ENCODE results near the gene EIF2AK3. TPM values are rescaled to one million over a fixed set of nuclear protein-coding genes. Genes with fewer than 3 reads are reported as not detected.

EIF2AK3 gene
- total and polyA plus RNA-seq, 2 of the 13 experiments (the other 11 are each of a cell fraction or from before 2014, with no cell fraction given) = 10.3 to 30.6 TPM

GRCh38 chr2:88627856-88628570, 749 bp upstream of the EIF2AK3 start (continued):
- TF ChIP-seq GLI4 (CRISPR knock-in tag; IDR thresholded peaks at IDR 0.05; ENCODE audit: borderline replicate concordance) = no peak
- no peak for TF ChIP-seq MTA1 (CRISPR knock-in tag; IDR thresholded peaks at IDR 0.05; ENCODE audit: borderline replicate concordance)
- TF ChIP-seq STAT6 (CRISPR knock-in tag; IDR thresholded peaks at IDR 0.05; ENCODE audit: borderline replicate concordance) = no peak
- peak; percentile 52; the same call in 1 of the 2 replicates for TF ChIP-seq ZKSCAN8 (CRISPR knock-in tag; IDR thresholded peaks at IDR 0.05; ENCODE audit: borderline replicate concordance)

DNA sequence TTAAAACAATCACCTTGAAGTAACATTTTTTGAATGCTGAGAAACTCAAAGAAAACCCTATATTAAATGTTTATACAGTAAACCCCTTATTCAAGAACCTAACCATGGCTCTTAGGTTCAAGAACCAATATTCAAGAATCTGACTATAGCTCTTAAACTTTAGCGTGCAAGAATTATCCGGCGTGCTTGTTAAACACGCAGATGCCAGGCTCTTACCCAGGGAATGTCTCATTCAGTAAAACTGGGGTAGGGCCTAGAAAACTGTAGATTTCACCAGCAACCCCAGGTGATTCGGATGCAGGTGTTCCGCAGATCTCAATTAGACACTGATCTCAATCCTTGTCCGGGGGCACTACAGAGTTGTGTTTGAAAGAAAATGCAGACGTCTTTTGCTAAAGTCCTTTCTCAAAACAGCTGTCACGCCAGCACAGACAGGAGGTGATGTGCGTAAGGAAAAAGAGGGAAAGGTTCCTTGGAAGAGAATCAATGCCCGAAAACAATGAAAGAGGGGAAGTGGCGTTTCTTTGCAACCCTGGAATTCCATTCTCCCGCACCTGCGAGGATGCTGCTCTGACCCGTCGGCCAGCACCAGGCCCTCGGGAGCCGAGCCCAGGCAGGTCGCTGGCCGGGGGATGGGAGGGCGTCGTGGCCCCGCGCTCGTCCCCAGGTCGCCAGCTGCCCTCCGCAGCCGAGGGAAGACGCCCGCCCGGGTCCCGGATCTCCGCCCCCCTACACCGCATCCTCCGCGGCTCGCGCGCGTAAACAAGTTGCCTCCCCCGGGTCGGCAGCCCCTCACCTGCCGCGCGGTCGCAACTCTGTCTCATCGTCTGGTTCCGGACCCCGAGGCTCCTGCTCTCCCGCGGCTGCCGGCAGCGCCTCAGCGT, 851 bp downstream of the EIF2AK3 start:
- in situ Hi-C loops (cut with HindIII; ENCODE audit: extremely low pct_ligation_motif_present, low pct_unique_long_range_greater_than_20kb) = no loop called here
- Histone ChIP-seq H3K36me3 (replicated peaks in 1 of 2; ENCODE audit: control insufficient read depth in 1 of 2, insufficient read depth in 2 of 2, low read length in 2 of 2) (no peaks in the 10 kb centered on the region), H3K27ac (ENCODE audit: extremely low read length, insufficient read depth, low read length) (peak overlapping the region; percentile 85), H3K9me3 (ENCODE audit: low read length) (no peaks in the 10 kb centered on the region), H3K4me2 (ENCODE audit: low read depth, low read length) (peak overlapping the region; percentile 86), H4K20me1 (ENCODE audit: insufficient read depth, low read length) (peaks cover 7% of the 10 kb centered on the region; the same call in 1 of the 2 replicates), H3K4me3 (replicated peaks in 1 of 3; ENCODE audit: insufficient read depth in 1 of 3, low read depth in 2 of 3, low read length in 3 of 3) (peak overlapping the region; percentile 92 to 98 (median 93)), H2AFZ (ENCODE audit: low read length) (no peak overlapping the region), H3K27me3 (ENCODE audit: control insufficient read depth in 1 of 2, insufficient read depth in 2 of 2, low read length in 2 of 2) (no peaks in the 10 kb centered on the region; a peak in 1 of 5 replicates), H3K4me1 (ENCODE audit: insufficient read depth, low read length) (peaks cover 50% of the 10 kb centered on the region), H3K9ac (ENCODE audit: insufficient read depth, low read depth, low read length) (peak overlapping the region; percentile 88), H3K79me2 (ENCODE audit: insufficient read depth, low read length) (peaks cover 55% of the 10 kb centered on the region)
- ATAC-seq = peak; percentile 5
- peak; percentile 18 for FAIRE-seq
- BruUV-seq (replicated peaks) = TSS peak; percentile 58
- 1% methylated on average over 26 of the region's 54 CpGs for WGBS (ENCODE audit: low lambda C conversion rate)
- intact Hi-C loops (cut with micrococcal nuclease; ENCODE audit: unreplicated experiment) = loop anchor here (1.0 to 2.0 kb wide), 5 partner anchors 26 to 64 kb away; partner anchors contain the start of gene RPIA
- CTCF ChIA-PET (ENCODE audit: low intra/inter-chr PET ratio, low total read pairs) = no interaction called here
- DNase-seq (ENCODE audit: low spot score) = no peak
- POLR2A ChIA-PET = interaction anchor here (0.8 to 2.4 kb wide), 3 partner anchors 26 to 65 kb away, joined by 3 to 19 read pairs (median 10); partner anchors contain the start of gene RPIA
- TF ChIP-seq THAP11 (CRISPR knock-in tag; IDR thresholded peaks at IDR 0.05) (0 out of 2 replicates have a peak, but pooled peaks have one; percentile 12), ZBTB8A (CRISPR knock-in tag; IDR thresholded peaks at IDR 0.05; ENCODE audit: borderline replicate concordance, low read depth) (0 out of 2 replicates have a peak, but pooled peaks have one; percentile 31), ZBTB49 (CRISPR knock-in tag; IDR thresholded peaks at IDR 0.05; ENCODE audit: borderline replicate concordance) (0 out of 2 replicates have a peak, but pooled peaks have one; percentile 36), RAD51 (IDR thresholded peaks at IDR 0.05; ENCODE audit: borderline replicate concordance) (no peak), FOXO1 (CRISPR knock-in tag; IDR thresholded peaks at IDR 0.05) (peak; percentile 64), DZIP1 (CRISPR knock-in tag; IDR thresholded peaks at IDR 0.05) (0 out of 2 replicates have a peak, but pooled peaks have one; percentile 39), ZNF674 (CRISPR knock-in tag; IDR thresholded peaks at IDR 0.05; ENCODE audit: low read depth) (peak; percentile 34; the same call in 1 of the 2 replicates)
